Activated naive CD8-positive, alpha-beta T cell (primary cell): ENCODE results near the gene PCMTD2.
A peak's percentile ranks its signal among the peaks of the same experiment; 100 is the strongest.
"Not testable (repeated sequence)": the region's sequence is repeated elsewhere in the genome, so short reads cannot be mapped to it uniquely, and the experiment has no call there.

Experiments used
- H3K27ac Mint-ChIP-seq: one replicate; pipeline ENCODE4 v1.8.0; 2021; ENCODE audit warnings: mixed read lengths
- H3K27me3 Mint-ChIP-seq: one replicate; pipeline ENCODE4 v1.8.0; 2021; ENCODE audit warnings: mixed read lengths
- H3K36me3 Mint-ChIP-seq: one replicate; pipeline ENCODE4 v1.8.0; 2021; ENCODE audit warnings: mixed read lengths
- H3K4me1 Mint-ChIP-seq: one replicate; pipeline ENCODE4 v1.8.0; 2021; ENCODE audit warnings: low read depth, mixed read lengths
- H3K4me3 Mint-ChIP-seq: one replicate; pipeline ENCODE4 v1.8.0; 2021; ENCODE audit warnings: mild to moderate bottlenecking, mixed read lengths
- H3K9me3 Mint-ChIP-seq: one replicate; pipeline ENCODE4 v1.8.0; 2021; ENCODE audit warnings: low read depth, mixed read lengths

PCMTD2 gene

DNA sequence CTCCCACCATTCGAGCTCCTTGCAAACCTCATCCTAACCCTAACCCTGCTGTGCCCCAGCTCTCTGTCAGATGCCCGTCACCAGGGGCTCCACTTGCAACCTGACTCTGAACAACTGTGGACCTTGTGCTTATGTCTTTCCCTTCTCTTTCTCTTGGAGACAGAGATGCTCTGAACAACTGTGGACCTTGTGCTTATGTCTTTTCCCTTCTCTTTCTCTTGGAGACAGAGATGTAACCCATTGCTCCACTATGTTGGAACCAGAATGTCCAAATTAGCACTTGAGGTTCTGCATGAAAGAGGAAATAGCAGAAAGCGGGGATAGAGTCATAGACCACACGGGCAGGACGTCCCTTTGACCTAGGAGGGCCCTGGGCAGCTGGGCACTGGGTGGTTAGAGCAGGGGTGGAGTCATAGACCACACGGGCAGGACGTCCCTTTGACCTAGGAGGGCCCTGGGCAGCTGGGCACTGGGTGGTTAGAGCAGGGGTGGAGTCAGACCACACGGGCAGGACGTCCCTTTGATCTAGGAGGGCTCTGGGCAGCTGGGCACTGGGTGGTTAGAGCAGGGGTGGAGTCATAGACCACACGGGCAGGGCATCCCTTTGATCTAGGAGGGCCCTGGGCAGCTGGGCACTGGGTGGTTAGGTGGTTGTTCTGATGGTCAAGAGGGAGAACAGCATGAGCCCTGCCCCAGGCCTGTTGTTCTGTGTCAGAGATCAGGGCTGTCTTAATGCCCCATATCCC, 22.2 kb downstream of the PCMTD2 start:
- H3K4me1 Mint-ChIP-seq, result peaks cover 9% of the 10 kb centered on the region

GRCh38 chr20:64278317-64278681, 22.8 kb downstream of the PCMTD2 start:
- no peak overlapping the region for H3K27ac Mint-ChIP-seq

More for the DNA sequence above, 22.2 kb downstream of the PCMTD2 start:
- Mint-ChIP-seq H3K4me3 (no peak overlapping the region), H3K27me3 (no peaks in the 10 kb centered on the region), H3K27ac (no peak overlapping the region), H3K9me3 (no peaks in the 10 kb centered on the region), H3K36me3 (peaks cover 2% of the 10 kb centered on the region)

DNA sequence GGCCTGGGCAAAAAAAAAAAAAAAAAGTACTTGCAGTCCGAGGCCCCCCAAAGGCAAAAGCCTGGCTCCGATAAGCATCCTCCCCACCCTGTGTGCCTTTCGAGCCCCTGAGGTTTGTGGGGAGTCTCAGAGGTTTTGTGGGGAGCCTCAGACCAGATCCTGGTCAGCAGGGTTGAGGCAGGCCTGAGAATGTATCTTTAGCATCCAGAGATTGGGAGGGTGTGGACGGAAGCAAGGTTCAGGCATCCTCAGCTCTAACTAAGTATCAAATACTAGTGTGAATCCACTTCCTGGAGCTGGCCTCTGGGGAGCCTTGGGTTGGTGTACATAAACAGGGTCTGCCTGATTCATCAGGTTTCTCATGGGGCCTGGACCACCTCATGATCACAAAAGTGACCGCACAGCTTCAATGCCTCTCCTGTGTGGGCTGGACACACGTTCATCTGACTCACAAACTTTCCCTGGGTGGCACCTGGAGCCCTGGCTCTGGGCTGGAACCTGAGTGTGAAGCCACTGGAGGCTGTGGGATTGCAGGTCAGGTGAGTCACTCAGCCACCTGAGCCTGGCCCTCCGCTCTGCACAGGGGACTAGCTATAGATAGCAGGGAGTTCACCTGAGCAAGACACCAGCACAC, 24.4 kb downstream of the PCMTD2 start:
- H3K27me3 Mint-ChIP-seq, result no peaks in the 10 kb centered on the region
- no peak overlapping the region for H3K4me3 Mint-ChIP-seq
- H3K27ac Mint-ChIP-seq, result no peak overlapping the region
- peaks cover 13% of the 10 kb centered on the region for H3K4me1 Mint-ChIP-seq
- H3K9me3 Mint-ChIP-seq, result no peaks in the 10 kb centered on the region
- no peaks in the 10 kb centered on the region for H3K36me3 Mint-ChIP-seq

More at GRCh38 chr20:64278317-64278681, 22.8 kb downstream of the PCMTD2 start:
- Mint-ChIP-seq H3K4me1 (peaks cover 11% of the 10 kb centered on the region), H3K4me3 (no peak overlapping the region), H3K9me3 (no peaks in the 10 kb centered on the region), H3K36me3 (no peaks in the 10 kb centered on the region), H3K27me3 (no peaks in the 10 kb centered on the region)

- Mint-ChIP-seq H3K4me3 (no peak overlapping the region), H3K27ac (no peak overlapping the region), H3K4me1 (peaks cover 10% of the 10 kb centered on the region), H3K9me3 (no peaks in the 10 kb centered on the region), H3K36me3 (no peaks in the 10 kb centered on the region), H3K27me3 (no peaks in the 10 kb centered on the region)
Measured at GRCh38 chr20:64280460-64280843, 24.9 kb downstream of the PCMTD2 start.

GRCh38 chr20:64283646-64284045, 28.1 kb downstream of the PCMTD2 start:
- no peak overlapping the region for H3K27ac Mint-ChIP-seq
- H3K4me3 Mint-ChIP-seq, result no peak overlapping the region
- no peaks in the 10 kb centered on the region for H3K9me3 Mint-ChIP-seq
- H3K4me1 Mint-ChIP-seq, result peaks cover 10% of the 10 kb centered on the region
- no peaks in the 10 kb centered on the region for H3K27me3 Mint-ChIP-seq
- H3K36me3 Mint-ChIP-seq, result no peaks in the 10 kb centered on the region

DNA sequence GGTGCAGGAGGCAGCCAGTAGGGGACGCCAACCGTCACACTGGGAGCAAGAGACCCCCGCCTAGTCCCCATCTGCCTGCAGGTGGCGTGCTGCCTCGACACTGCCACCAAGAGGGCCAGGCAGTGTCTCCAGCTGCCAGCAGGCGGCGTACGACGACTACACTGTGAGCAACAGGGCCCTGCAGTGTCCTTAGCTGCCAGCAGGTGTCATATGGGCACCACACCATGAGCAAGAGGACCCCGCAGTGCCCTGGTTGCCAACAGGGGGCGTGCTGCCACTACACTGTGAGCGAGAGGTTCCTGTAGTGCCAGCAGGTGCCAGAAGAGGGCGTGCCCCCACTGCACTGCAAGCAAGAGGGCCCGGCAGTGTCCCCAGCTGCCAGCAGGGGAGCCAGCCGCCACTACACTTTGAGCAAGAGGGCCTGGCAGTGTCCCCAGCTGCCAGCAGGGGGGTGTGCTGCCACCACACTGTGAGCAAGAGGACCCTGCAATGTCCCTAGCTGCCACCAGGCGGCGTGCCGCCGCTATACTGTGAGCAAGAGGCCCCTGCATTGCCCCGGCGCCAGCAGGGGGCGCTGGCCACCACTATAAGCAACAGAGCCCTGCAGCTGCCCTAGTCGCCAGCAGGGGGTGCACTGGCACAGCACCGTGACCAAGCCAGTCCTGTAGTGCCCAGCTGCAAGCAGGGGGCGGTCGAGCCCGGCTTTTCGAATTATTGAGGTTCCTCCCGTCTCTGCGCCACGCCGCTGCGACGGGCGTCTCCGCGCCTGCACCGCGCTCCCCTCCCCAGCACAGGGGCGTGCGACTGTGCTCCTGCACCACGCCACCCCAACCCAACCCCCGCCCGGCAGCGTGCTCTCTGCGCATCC, 30.3 kb downstream of the PCMTD2 start:
- H3K36me3 Mint-ChIP-seq, H3K4me1 Mint-ChIP-seq, H3K27me3 Mint-ChIP-seq, H3K9me3 Mint-ChIP-seq, H3K27ac Mint-ChIP-seq, H3K4me3 Mint-ChIP-seq: not testable (repeated sequence)

DNA sequence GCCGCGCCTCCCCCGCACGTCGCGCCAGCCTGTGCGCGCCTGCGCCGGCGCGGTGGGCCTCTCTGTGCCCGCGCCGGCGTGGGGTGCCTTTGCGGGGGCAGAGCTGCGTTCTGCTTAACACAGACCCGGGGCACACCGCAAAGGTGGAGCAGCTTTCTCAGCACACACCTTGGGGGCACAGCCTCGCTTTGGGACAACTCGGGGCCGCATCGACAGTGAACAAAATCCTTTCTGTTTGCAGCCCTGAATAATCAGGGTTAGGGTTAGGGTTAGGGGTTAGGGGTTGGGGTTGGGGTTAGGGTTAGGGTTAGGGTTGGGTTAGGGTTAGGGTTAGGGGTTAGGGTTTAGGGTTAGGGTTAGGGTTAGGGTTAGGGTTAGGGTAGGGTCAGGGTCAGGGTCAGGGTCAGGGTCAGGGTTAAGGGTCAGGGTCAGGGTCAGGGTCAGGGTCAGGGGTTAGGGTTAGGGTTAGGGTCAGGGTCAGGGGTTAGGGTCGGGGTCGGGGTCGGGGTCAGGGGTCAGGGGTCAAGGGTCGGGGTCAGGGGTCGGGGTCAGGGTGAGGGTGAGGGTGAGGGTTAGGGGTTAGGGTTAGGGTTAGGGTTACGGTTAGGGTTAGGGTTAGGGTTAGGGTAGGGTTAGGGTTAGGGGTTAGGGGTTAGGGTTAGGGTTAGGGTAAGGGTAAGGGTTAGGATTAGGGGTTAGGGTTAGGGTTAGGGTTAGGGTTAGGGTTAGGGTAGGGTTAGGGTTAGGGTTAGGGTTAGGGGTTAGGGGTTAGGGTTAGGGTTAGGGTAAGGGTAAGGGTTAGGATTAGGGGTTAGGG, 31.1 kb downstream of the PCMTD2 start:
- H3K4me3 Mint-ChIP-seq, H3K36me3 Mint-ChIP-seq, H3K4me1 Mint-ChIP-seq, H3K9me3 Mint-ChIP-seq, H3K27me3 Mint-ChIP-seq, H3K27ac Mint-ChIP-seq: not testable (repeated sequence)

- not testable (repeated sequence) for H3K4me1 Mint-ChIP-seq, H3K4me3 Mint-ChIP-seq, H3K36me3 Mint-ChIP-seq, H3K27me3 Mint-ChIP-seq, H3K9me3 Mint-ChIP-seq, H3K27ac Mint-ChIP-seq
Measured at GRCh38 chr20:64287264-64287590, 31.7 kb downstream of the PCMTD2 start.

- H3K4me1 Mint-ChIP-seq, H3K27me3 Mint-ChIP-seq, H3K27ac Mint-ChIP-seq, H3K9me3 Mint-ChIP-seq, H3K36me3 Mint-ChIP-seq, H3K4me3 Mint-ChIP-seq: not testable (repeated sequence)
Measured at GRCh38 chr20:64292167-64292566, 36.6 kb downstream of the PCMTD2 start.

DNA sequence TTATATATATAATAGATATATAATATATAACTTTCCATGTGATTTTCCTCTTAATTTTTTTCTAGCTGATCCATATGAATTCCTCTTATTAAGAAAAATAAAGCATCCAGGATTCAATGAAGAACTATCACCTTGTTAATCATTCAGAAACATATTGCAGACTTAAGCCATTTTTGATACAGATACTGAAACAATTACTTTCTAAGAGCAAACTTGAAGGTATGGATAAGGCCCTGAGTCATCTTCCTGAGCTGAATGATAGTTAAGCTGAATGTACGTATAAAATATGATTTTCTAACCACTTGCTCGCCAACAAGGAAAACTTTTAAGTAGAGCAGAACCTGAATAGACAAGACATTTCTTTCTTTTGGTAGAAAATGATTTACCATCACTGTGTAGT, 47.5 kb downstream of the PCMTD2 start:
- H3K36me3 Mint-ChIP-seq, H3K4me3 Mint-ChIP-seq, H3K4me1 Mint-ChIP-seq, H3K9me3 Mint-ChIP-seq, H3K27ac Mint-ChIP-seq, H3K27me3 Mint-ChIP-seq: not testable (repeated sequence)

- H3K4me3 Mint-ChIP-seq, H3K4me1 Mint-ChIP-seq, H3K27ac Mint-ChIP-seq, H3K27me3 Mint-ChIP-seq, H3K36me3 Mint-ChIP-seq, H3K9me3 Mint-ChIP-seq: not testable (repeated sequence)
Measured at GRCh38 chr20:64313761-64314160, 58.2 kb downstream of the PCMTD2 start.

DNA sequence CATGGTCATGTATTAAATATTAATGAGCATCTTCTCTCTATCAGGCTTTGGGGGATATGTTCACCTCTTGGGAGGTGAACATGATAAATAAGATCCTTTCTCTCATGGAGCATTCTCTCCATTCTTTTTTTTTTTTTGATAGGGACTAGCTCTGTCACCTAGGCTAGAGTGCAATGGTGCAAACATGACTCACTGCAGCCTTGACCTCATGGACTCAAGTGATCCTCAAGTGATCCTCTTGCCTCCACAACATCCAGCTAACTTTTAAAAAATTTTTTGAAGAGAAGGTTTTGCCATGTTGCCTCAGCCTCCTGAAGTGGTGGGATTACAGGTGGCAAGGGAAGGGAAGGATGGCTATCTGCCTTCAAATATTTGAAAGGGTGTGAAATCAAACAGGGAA, 59.8 kb downstream of the PCMTD2 start:
- H3K4me3 Mint-ChIP-seq, result peak overlapping the region; percentile 20
- H3K36me3 Mint-ChIP-seq, H3K27me3 Mint-ChIP-seq, H3K27ac Mint-ChIP-seq, H3K4me1 Mint-ChIP-seq, H3K9me3 Mint-ChIP-seq: not testable (repeated sequence)

GRCh38 chr20:64315884-64316283, 60.3 kb downstream of the PCMTD2 start:
- H3K27ac Mint-ChIP-seq, H3K9me3 Mint-ChIP-seq, H3K36me3 Mint-ChIP-seq, H3K27me3 Mint-ChIP-seq, H3K4me1 Mint-ChIP-seq: not testable (repeated sequence)
- H3K4me3 Mint-ChIP-seq, result peak overlapping the region; percentile 77

GRCh38 chr20:64316415-64317083, 61.0 kb downstream of the PCMTD2 start:
- not testable (repeated sequence) for H3K27ac Mint-ChIP-seq, H3K36me3 Mint-ChIP-seq, H3K9me3 Mint-ChIP-seq, H3K4me1 Mint-ChIP-seq, H3K27me3 Mint-ChIP-seq, H3K4me3 Mint-ChIP-seq

GRCh38 chr20:64317331-64317730, 61.8 kb downstream of the PCMTD2 start:
- H3K27ac Mint-ChIP-seq, H3K36me3 Mint-ChIP-seq, H3K4me1 Mint-ChIP-seq, H3K9me3 Mint-ChIP-seq, H3K27me3 Mint-ChIP-seq, H3K4me3 Mint-ChIP-seq: not testable (repeated sequence)
